SU-DHL-6 (cell line): ENCODE data around the gene GAB2.

Experiments used
- H2AFZ ChIP-seq: fragments of 200-600 bp; sonication (generic); 2 replicates; pipeline ENCODE4 v1.6.1; 2014; ENCODE audit warnings: low read depth, mild to moderate bottlenecking, moderate library complexity, mixed read lengths, antibody characterized with exemption, low read length; ENCODE audit not compliant: severe bottlenecking
- H3F3A ChIP-seq: fragments of 200-600 bp; shearing (Covaris generic); 2 replicates; pipeline ENCODE4 v1.6.0; 2016; ENCODE audit warnings: antibody characterized with exemption, mild to moderate bottlenecking; ENCODE audit not compliant: insufficient read depth
- H3K27ac ChIP-seq: fragments of 200-600 bp; sonication (generic); 2 replicates; pipeline ENCODE4 v1.5.1; 2016; ENCODE audit warnings: low read depth, mild to moderate bottlenecking, low read length, moderate library complexity, mixed read lengths
- H3K27me3 ChIP-seq: fragments of 200-600 bp; sonication (generic), shearing (Covaris generic); 2 replicates; pipeline ENCODE4 v1.6.0; 2014; ENCODE audit warnings: mild to moderate bottlenecking, low read length
- H3K36me3 ChIP-seq: fragments of 200-600 bp; sonication (generic); 2 replicates; pipeline ENCODE4 v1.6.1; 2014; ENCODE audit warnings: mild to moderate bottlenecking, low read length, mixed read lengths
- H3K4me2 ChIP-seq: fragments of 300-600, 200-600 bp; shearing (Covaris generic), sonication (generic); 2 replicates; pipeline ENCODE4 v1.6.0; 2014; ENCODE audit warnings: low read length, low read depth, mild to moderate bottlenecking; ENCODE audit not compliant: poor library complexity, severe bottlenecking
- H3K4me3 ChIP-seq: fragments of 200-600 bp; sonication (generic); 2 replicates; pipeline ENCODE4 v1.5.1; 2014; ENCODE audit warnings: antibody characterized with exemption, low read length, mild to moderate bottlenecking, mixed read lengths; ENCODE audit not compliant: insufficient read depth, poor library complexity, severe bottlenecking
- H3K79me2 ChIP-seq: fragments of 200-600 bp; sonication (generic); 2 replicates; pipeline ENCODE4 v1.6.1; 2014; ENCODE audit warnings: mild to moderate bottlenecking, low read length, moderate library complexity; ENCODE audit not compliant: insufficient read depth
- H3K9ac ChIP-seq: fragments of 200-600 bp; sonication (generic); 2 replicates; pipeline ENCODE4 v1.7.0; 2014; ENCODE audit warnings: mild to moderate bottlenecking, low read length
- H3K9me2 ChIP-seq: fragments of 200-600 bp; sonication (generic); replicated peaks from 2 replicates; pipeline ENCODE4 v1.6.1; 2014; ENCODE audit warnings: low read length; ENCODE audit not compliant: insufficient read depth
- H3K9me3 ChIP-seq: fragments of 200-600 bp; sonication (generic); 2 replicates; pipeline ENCODE4 v1.6.1; 2014; ENCODE audit warnings: low read length, mixed read lengths; ENCODE audit not compliant: insufficient read depth
- H4K20me1 ChIP-seq: fragments of 200-600 bp; sonication (generic); 2 replicates; pipeline ENCODE4 v1.6.1; 2014; ENCODE audit warnings: low read depth, mild to moderate bottlenecking, antibody characterized with exemption, low read length, moderate library complexity, mixed read lengths
- EZH2phosphoT487 ChIP-seq: fragments of 200-600 bp; sonication (generic), shearing (Covaris generic); conservative IDR thresholded peaks from 2 replicates; pipeline ENCODE4 v1.6.1; 2018; ENCODE audit warnings: mild to moderate bottlenecking, antibody characterized with exemption, low read length, moderate library complexity, mixed read lengths
- TF ChIP-seq, protein P1 (sequence below): fragments of 200-600 bp; sonication (generic); IDR thresholded peaks from one replicate; pipeline ENCODE4 v1.5.1; 2017; ENCODE audit warnings: antibody characterized with exemption, mild to moderate bottlenecking, low read length, moderate library complexity; ENCODE audit not compliant: insufficient read depth, poor library complexity, severe bottlenecking

GAB2 gene

GRCh38 chr11:78293536-78293935 is 124.1 kb downstream of the GAB2 start:
- no peaks in the 10 kb centered on the region for H3K79me2 ChIP-seq
- H3K4me2 ChIP-seq, result no peak overlapping the region
- TF ChIP-seq EZH2phosphoT487, result no peak
- no peak overlapping the region for H3K27ac ChIP-seq
- H3K27me3 ChIP-seq, result no peaks in the 10 kb centered on the region
- H3K9ac ChIP-seq, result no peak overlapping the region
- H3F3A ChIP-seq, result no peaks in the 10 kb centered on the region
- H2AFZ ChIP-seq, result no peak overlapping the region
- no peaks in the 10 kb centered on the region for H3K36me3 ChIP-seq
- no peak overlapping the region for H3K4me3 ChIP-seq
- no peaks in the 10 kb centered on the region for H3K9me3 ChIP-seq
- H3K9me2 ChIP-seq, result no peaks in the 10 kb centered on the region
- no peaks in the 10 kb centered on the region for H4K20me1 ChIP-seq

GRCh38 chr11:78292109-78292803 is 125.4 kb downstream of the GAB2 start:
- H3K27me3 ChIP-seq, result no peaks in the 10 kb centered on the region
- no peak for TF ChIP-seq EZH2phosphoT487
- TF ChIP-seq, protein P1, sequence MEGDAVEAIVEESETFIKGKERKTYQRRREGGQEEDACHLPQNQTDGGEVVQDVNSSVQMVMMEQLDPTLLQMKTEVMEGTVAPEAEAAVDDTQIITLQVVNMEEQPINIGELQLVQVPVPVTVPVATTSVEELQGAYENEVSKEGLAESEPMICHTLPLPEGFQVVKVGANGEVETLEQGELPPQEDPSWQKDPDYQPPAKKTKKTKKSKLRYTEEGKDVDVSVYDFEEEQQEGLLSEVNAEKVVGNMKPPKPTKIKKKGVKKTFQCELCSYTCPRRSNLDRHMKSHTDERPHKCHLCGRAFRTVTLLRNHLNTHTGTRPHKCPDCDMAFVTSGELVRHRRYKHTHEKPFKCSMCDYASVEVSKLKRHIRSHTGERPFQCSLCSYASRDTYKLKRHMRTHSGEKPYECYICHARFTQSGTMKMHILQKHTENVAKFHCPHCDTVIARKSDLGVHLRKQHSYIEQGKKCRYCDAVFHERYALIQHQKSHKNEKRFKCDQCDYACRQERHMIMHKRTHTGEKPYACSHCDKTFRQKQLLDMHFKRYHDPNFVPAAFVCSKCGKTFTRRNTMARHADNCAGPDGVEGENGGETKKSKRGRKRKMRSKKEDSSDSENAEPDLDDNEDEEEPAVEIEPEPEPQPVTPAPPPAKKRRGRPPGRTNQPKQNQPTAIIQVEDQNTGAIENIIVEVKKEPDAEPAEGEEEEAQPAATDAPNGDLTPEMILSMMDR, result no peak
- H3K9me3 ChIP-seq, result no peaks in the 10 kb centered on the region
- H3F3A ChIP-seq, result no peaks in the 10 kb centered on the region
- no peaks in the 10 kb centered on the region for H3K9me2 ChIP-seq
- no peak overlapping the region for H3K4me3 ChIP-seq
- no peak overlapping the region for H2AFZ ChIP-seq
- H3K79me2 ChIP-seq, result no peaks in the 10 kb centered on the region
- no peak overlapping the region for H3K27ac ChIP-seq
- no peak overlapping the region for H3K9ac ChIP-seq
- H3K36me3 ChIP-seq, result no peaks in the 10 kb centered on the region
- H3K4me2 ChIP-seq, result no peak overlapping the region
- H4K20me1 ChIP-seq, result no peaks in the 10 kb centered on the region

DNA sequence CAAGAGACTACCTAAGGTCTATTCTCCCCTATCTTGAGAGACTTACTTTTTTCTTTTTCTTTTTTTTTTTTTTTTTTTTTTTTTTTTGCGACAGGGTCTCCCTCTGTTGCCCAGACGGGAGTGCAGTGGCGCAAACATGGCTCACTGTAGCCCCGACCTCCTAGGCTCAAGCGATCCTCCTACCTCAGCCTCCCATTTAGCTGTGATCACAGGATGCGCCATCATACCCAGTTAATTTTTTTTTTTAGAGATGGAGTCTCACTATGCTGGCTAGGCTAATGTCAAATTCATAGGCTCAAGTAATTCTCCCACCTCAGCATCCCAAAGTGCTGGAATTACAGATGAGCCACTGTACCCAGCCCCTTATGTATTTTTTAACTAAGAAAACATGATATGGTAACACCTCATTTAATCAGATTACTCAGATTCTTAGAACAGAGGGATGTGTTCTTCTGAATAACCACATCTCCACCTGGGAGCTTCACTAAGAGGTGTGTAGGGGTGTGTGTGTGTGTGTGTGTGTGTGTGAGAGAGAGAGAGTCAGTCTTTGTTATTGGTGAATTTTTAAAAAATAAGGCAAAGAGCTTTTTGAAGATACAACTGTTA is 126.0 kb downstream of the GAB2 start:
- H3K9me3 ChIP-seq, result no peaks in the 10 kb centered on the region
- H3K9ac ChIP-seq, result no peak overlapping the region
- H3K79me2 ChIP-seq, result no peaks in the 10 kb centered on the region
- no peaks in the 10 kb centered on the region for H3F3A ChIP-seq
- H3K36me3 ChIP-seq, result no peaks in the 10 kb centered on the region
- no peaks in the 10 kb centered on the region for H4K20me1 ChIP-seq
- H2AFZ ChIP-seq, result no peak overlapping the region
- H3K4me2 ChIP-seq, result no peak overlapping the region
- no peaks in the 10 kb centered on the region for H3K9me2 ChIP-seq
- no peak overlapping the region for H3K4me3 ChIP-seq
- TF ChIP-seq EZH2phosphoT487, result no peak
- TF ChIP-seq, protein P1, result no peak
- H3K27me3 ChIP-seq, result no peaks in the 10 kb centered on the region
- no peak overlapping the region for H3K27ac ChIP-seq
